H1 (cell line): Measurements from ENCODE around the gene CST2.

Experiments
- POU5F1 ChIP-seq: IDR thresholded peaks from 2 replicates; pipeline ENCODE4 v1.6.1; 2011; ENCODE audit warnings: low read depth, mild to moderate bottlenecking, low read length, moderate library complexity
- TAF1 ChIP-seq: IDR thresholded peaks from 2 replicates; pipeline ENCODE4 v1.6.1; 2011; ENCODE audit warnings: mild to moderate bottlenecking, low read depth, low read length
- YY1 ChIP-seq: IDR thresholded peaks from 2 replicates; pipeline ENCODE4 v1.6.1; 2011; ENCODE audit warnings: low read depth, mild to moderate bottlenecking, low read length
- TF ChIP-seq, protein P1 (sequence below), 3 experiments: IDR thresholded peaks; 1 replicate in 2 of 3; 2 replicates in 1 of 3; pipeline versions ENCODE4 v1.5.1 to v1.6.1; 2011; ENCODE audit warnings: low read length in 3 of 3, mild to moderate bottlenecking in 3 of 3, inconsistent platforms in 2 of 3, low read depth in 1 of 3, moderate library complexity in 1 of 3; ENCODE audit not compliant: insufficient read depth in 1 of 3; ENCODE audit errors: control extremely low read depth in 1 of 3

DNA sequence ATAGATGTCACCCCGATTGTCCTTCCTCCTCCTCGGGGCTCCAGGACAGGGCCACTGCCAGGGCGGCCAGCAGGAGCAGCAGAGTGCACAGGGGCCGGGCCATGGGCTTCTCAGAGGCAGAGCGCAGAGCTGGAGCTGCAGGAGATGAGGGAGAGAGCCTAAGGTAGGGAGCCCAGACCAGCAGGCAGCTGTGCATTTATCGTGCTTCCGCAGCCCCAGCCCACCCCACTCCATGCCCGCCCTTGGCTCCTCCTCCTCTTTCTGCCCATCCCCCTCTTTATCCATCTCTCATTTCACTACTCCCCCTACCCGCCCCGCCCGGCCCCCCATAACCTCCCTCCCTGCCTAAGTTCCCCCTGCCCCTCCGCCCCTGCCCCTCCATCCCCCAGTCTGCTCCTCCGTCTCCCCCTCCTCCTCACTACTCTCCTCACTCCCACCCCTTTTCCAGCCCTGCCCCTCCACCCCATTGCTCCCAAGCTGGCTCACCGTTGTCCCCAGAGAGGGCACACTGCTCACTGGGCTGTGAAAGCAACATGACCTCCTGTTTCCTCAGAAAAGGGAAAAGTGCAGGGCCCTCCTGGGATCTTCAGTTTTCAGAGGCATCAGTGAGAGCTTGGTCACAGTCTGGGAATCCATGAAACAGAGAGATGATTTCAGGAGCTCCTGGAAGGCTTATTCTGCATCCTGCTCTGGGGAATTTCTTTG, 50.3 kb downstream of the CST2 start:
- TF ChIP-seq, protein P1, sequence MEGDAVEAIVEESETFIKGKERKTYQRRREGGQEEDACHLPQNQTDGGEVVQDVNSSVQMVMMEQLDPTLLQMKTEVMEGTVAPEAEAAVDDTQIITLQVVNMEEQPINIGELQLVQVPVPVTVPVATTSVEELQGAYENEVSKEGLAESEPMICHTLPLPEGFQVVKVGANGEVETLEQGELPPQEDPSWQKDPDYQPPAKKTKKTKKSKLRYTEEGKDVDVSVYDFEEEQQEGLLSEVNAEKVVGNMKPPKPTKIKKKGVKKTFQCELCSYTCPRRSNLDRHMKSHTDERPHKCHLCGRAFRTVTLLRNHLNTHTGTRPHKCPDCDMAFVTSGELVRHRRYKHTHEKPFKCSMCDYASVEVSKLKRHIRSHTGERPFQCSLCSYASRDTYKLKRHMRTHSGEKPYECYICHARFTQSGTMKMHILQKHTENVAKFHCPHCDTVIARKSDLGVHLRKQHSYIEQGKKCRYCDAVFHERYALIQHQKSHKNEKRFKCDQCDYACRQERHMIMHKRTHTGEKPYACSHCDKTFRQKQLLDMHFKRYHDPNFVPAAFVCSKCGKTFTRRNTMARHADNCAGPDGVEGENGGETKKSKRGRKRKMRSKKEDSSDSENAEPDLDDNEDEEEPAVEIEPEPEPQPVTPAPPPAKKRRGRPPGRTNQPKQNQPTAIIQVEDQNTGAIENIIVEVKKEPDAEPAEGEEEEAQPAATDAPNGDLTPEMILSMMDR (IDR thresholded peaks at IDR 0.05; ENCODE audit: control extremely low read depth in 1 of 3, insufficient read depth in 1 of 3, low read depth in 1 of 3, low read length in 3 of 3) = peak in 2 of 3 experiments; percentile 21 to 22; a peak in 2 of 4 replicates
- TF ChIP-seq YY1 = no peak
- no peak for TF ChIP-seq POU5F1
- no peak for TF ChIP-seq TAF1
